Activated CD4-positive, alpha-beta T cell treated with anti-CD3 and anti-CD28 coated beads, Interleukin-2, amount 50 U/mL, for 16 hours (primary cell): ENCODE measurements around the gene GBP1.
A peak's percentile ranks its signal among the peaks of the same experiment; 100 is the strongest.
"Not testable (repeated sequence)": the region's sequence is repeated elsewhere in the genome, so short reads cannot be mapped to it uniquely, and the experiment has no call there.

Source experiments
- DNase-seq: peaks from one replicate; pipeline ENCODE4 v3.0.0-alpha.2; 2020

GBP1 gene

DNA sequence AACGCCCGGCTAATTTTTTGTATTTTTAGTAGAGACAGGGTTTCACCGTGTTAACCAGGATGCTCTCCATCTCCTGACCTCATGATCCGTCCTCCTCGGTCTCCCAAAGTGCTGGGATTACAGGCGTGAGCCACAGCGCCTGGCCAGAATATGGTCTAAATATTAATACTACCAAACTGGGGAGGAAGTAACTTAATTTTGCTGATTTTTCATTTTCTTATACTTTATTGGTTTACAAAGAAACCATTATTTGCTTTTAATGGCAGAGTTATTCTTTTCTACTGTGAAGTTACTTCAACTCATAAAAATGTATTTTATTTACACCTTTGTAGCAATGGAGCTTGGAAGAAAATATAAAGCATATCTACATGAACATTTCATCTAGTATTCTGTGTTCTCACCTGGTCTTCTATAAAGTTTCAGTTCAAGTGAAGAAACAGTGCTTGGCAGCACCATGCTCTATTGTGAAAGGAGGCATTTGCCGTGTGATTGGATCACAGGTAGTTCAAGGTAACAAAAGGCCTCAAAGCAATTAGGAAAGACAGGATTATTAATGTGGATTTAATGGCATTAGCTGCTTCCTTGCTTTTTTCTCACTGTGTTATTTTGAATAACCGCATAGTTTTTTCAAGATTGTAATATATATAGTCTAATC, 13.6 kb downstream of the GBP1 start:
- no peak for DNase-seq

DNA sequence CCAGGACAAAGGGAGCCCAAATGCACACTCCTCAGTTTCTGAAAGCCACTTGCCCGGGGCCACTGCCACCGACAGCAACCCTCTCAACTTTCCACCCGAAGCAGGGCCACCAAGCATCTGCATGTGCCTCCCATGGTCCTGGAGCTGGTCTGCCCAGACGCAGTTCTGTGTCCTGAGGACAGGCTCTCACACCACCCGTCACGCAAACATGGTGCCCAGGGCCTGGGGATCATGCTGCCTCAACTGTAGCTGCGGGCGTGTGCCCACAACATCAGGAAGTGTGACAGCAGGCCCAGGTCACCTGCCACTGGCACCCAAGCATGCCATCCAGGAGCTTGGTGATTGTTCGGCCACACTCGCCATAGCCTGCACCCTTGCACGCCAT, 14.4 kb downstream of the GBP1 start:
- no peak for DNase-seq

DNA sequence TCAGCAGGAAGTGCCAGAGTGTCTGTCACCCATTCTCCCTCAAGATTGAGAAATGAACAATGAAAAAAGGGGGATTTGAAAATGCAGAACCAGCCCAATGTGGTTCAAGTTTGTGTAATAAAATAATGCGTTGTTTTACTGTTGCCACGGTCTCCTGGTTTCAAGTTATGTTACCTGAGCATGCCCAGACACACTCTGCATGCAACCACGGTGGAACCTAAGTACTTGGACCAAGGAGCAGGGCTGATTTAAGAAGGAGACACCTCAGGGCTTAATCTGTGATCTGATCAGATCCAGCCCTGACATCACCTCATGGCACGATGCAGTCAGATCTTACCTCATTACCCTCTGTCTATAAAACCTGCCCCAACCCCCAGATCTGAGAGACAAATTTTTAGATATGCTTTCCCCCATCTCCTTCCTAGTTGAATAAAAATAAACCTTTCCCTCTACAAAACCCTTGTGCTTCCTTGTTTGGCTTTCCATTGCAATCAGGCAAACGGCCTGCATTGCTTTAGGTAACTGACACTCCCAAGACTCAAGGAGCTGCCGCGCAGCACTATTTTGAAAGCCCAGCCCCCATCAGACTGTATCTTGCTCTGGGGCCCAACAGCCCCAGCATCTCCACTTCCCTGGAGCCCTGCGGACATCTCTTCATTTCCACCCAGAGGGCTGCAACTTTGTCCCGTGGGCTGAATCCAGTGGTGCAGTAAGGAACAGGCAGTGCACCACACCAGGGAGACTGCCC, 14.9 kb downstream of the GBP1 start:
- not testable (repeated sequence) for DNase-seq

DNA sequence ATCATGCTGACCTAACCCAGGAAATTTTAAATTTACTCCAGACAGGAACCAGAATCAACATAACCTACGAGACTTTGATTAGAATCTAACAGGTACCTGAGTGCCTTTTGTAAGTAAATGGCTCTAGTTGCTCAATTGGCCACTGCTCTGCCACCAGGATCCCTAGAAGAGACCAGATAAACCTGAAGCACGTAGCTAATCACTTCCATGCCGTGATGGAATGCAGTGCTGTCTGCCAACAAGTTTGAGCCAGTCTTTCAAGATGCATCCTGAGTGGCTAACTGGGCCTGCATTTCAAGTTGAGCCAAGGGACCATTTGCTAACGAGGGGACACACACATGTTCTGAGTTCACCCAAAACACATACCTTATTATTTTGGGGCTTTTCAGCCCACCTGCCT, 15.8 kb downstream of the GBP1 start:
- DNase-seq: not testable (repeated sequence)

DNA sequence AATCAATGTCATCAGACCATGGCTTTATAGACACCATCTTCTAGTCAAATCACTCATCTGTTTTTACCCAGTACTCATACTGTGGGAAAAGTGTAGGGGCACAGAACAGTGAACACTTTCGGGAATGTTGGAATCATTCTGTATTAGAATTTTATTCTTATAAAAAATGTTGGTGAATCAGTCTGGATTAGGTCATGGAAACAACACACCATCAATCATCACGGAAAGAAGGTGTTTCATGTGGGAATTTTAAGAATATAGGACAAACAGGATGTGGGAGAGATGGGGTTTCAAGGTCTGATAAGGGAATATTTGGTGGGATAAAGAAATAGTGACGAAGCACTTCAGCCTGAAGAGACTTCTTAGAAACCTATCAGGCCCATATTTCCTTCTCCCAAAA, 17.3 kb downstream of the GBP1 start:
- DNase-seq: no peak

DNA sequence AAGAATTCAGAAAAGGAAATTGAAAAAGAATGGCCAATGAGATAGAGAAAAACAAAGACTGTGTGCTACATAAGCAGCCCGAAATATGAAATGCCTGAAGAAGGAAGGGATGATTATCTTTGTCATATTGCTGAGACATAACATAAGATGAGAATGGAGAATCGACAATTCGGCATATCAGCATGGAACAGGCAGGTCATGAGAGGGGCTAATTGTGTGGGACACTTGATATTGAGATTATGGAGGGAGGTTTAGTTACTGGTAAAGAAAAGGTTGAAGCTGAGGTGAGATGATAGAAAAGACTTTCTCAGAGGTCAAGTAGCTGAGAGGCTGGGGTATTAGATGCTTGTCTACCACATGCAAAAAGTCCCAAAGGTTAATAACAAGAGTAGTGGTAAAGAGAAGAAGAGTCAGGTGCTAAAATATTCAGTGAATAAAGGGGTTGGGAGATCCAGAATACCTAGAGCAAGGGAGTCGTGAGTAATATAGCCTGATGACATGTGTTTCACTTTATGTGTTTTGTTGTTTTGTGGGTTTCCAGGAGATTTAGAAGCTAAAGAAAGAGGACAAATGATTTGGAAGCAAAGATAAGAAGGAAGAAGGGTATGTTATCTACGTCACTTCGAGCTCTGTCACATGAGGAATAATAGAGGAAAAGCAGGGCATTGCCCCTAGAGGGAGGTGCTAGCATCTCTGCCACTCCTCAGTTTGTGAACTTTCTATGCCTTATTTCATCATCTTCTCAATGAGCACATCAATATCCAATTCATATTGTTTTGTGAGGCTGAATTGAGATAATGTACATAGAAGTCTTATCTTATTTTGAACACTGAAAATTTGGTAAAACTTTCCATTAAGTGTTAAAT, 18.5 kb downstream of the GBP1 start:
- peak; percentile 72 for DNase-seq

DNA sequence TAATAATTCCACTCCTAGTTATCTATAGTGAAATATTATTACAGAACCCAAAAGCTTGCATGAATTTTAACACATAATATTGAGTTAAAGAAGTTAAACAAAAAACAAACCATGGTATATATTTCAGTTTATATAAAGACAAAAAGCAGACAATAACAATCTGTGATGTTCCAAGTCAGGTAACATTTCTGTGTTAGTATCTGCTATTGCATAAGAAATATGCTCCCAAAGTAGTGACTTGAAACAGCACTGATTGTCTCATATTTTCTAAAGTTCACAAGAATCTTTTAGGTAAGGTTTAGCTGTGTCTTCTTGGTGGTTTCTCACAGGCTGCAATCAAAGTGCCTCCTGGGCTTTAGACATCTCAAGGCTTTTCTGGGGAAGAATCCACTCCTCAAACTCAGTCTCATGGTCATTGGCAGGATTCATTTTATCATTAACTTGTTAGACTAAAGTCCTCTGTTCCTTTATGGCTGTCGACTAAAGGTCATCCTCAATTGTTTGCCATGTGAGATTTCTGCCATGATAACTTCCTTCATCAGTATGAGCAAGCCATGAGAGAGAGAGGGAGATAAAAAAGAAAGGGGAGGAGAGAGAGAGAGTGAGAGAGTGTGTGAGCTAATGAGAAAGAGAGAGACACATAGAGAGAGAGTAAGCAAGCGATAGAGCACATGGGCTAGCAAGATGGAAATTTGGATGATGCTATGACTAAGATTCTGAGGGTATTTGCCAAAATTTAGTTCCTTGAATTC, 19.9 kb downstream of the GBP1 start:
- no peak for DNase-seq

DNA sequence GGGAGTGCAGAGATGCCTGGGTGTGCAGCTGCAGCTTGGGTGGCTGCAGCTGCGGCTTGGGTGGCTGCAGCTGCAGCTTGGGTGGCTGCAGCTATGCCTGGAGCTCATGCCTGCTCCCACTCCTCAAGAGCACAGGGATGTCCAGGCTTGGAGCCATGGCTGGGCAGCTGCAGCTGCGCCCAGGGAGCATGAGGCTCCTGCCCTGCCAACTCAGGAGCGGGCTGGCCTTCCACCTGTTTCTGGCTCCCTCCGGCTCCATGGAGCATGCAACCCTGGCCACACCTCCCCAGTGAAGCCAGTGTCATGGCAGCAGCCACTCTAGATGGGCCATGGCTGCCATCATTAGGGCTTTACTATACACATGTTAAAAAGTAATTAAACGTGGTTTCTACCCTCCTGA, 21.1 kb downstream of the GBP1 start:
- DNase-seq: no peak

DNA sequence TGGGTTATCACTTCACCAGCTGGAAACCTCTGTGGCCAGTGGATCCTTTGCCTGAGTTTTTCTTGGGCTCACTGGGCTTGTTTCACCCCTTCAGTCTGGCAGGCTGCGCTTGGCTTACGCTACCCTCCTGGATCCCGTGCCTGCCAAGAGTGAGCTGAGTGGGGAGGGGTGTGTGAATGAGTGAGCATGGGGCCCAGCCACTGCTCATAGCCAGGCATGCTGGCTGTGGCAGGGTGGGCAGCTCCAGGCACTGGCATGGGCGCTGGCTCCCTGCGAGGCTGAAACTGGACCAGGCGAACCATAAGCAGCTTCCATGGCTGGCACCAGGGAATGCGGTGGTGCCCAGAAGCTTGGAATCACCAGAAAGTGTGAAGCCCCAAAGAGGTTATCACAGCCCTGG, 22.5 kb downstream of the GBP1 start:
- DNase-seq: no peak

DNA sequence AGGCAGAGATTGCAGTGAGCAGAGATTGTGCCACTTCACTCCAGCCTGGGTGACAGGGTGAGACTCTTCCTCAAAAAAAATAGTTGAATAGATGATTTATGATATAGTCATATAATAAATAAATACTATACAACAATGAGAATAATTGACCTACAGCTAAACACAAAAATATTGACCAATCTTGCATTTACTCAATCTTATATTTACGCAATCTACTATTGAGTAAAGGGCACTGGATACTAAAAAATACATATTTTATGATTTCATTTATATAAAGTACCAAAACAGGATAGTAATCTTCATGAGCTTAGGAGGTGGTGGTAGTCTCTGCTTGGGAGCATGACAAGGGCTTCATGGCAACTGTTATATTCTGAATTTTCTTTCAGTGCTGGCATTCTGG, 23.3 kb downstream of the GBP1 start:
- DNase-seq: no peak

DNA sequence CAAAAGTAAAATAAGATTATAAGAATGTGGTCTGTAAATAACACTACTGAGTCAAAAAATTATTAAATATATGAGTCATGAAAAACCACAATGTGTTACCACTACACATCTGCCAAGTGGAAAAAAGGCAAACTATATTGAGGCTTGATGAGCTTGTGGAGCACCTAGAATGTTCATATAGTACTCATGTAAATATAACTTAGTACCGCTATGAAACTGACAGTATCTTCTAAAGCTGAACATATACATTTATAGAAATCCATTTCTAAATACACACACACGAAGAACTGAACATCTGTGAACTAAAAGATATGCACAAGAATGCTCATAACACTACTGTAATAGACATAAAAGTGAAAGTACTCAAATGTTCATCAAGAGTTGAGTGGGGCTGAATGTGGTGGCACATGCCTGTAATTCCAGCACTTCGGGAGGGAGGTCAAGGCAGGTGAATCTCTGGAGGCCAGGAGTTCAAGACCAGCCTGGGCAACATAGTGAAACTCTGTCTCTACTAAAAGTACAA, 23.8 kb downstream of the GBP1 start:
- DNase-seq: peak; percentile 88

DNA sequence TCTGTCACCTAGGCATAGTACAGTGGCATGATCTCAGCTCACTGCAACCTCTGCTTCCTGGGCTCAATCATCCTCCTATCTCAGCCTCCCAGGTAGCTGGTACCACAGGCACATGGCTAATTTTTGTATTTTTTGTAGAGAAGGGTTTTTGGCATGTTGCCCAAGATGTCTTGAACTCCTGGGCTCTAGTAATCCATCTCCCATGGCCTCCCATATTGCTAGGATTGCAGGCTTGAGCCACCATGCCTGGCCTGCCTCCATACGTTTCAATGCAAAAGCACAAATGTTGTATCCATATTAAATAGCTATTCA, 24.7 kb downstream of the GBP1 start:
- DNase-seq: no peak

DNA sequence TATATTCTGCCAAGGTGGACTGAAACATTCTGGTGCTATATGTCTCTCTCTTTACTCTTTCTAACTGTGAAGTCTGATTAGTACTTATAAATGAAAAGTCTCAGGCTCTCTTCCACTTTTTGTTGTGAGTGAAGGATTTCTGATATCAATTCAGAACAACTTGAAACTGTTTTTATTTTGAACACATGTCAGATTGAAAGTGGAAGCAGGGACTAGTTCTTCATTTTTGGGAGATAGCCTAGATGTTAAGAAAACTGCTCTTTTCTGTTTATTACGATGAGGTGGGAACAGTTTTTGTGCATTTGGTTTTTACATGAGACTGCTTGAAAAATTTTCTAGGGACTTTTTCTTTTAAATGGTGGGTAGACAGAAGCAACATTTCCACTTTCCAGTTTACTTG, 27.8 kb downstream of the GBP1 start:
- no peak for DNase-seq

DNA sequence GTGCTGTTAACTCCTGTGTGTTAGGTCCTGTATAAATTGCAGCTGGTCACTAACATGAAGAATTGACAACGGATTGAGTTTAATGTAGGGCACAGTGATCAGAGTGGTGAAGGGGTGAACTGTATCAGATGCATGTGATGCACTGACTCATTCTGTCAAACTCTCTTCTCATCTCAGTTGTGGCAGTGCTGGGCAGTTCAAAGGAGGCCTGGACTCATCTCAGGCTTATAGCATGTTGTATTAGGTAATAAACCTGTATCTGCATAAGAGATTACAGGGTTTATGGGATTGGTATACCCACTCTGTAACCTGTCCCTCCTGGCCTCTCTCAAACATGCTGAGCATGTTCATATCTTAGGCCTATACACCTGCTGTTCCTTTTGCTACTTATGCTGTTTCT, 29.9 kb downstream of the GBP1 start:
- no peak for DNase-seq

DNA sequence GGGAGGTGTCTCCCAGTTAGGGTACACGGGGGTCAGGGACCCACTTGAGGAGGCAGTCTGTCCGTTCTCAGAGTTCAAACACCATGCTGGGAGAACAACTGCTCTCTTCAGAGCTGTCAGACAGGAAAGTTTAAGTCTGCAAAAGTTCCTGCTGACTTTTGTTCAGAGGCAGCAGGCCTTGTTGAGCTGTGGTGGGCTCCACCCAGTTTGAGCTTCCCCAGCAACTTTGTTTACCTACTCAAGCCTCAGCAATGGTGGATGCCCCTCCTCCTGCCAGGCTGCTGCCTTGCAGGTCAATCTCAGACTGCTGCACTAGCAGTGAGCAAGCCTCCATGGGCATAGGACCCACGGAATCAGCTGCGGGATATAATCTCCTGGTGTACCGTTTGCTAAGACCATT, 31.0 kb downstream of the GBP1 start:
- not testable (repeated sequence) for DNase-seq

DNA sequence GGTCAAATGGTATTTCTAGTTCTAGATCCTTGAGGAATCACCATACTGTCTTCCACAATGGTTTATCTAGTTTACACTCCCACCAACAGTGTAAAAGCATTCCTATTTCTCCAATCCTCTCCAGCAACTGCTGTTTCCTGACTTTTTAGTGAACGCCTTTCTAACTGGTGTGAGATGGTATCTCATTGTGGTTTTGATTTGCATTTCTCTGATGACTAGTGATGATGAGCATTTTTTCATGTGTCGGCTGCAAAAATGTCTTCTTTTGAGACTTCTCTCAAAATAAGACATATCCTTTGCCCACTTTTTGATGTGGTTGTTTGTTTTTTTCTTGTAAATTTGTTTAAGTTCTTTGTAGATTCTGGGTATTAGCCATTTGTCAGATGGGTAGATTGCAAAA, 36.0 kb downstream of the GBP1 start:
- DNase-seq: not testable (repeated sequence)

DNA sequence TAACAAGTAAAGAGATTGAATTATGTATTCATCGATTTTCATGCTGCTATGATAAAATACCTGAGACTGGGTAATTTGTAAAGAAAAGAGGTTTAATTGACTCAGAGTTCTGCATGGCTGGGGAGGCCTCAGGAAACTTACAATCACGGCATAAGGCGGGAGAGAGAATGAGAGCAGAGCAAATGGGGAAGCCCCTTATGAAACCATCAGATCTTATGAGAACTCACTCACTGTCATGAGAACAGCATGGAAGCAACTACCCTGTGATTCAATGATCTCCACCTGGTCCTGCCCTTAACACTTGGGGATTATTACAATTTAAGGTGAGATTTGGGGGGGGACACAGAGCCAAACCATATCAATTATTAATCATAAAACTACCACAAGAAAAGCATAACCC, 39.1 kb downstream of the GBP1 start:
- no peak for DNase-seq

DNA sequence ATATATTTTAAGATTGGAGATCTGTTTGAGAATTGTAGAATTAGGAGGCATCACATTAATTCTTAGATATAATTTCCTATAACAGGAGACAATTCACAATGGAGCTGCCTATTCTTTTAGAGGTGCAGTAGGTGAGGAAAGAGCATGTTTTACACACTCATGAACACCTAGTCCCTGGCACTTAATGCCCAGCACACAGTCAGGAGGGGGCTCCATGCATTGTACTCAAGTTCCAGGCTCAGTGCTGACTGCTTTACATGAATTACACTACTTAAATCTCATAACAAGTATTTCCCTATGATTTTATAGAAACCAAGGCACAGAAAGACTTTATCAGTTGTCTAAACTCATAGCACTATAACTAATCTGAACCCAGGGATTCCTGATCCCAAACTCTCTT, 42.0 kb downstream of the GBP1 start:
- no peak for DNase-seq

DNA sequence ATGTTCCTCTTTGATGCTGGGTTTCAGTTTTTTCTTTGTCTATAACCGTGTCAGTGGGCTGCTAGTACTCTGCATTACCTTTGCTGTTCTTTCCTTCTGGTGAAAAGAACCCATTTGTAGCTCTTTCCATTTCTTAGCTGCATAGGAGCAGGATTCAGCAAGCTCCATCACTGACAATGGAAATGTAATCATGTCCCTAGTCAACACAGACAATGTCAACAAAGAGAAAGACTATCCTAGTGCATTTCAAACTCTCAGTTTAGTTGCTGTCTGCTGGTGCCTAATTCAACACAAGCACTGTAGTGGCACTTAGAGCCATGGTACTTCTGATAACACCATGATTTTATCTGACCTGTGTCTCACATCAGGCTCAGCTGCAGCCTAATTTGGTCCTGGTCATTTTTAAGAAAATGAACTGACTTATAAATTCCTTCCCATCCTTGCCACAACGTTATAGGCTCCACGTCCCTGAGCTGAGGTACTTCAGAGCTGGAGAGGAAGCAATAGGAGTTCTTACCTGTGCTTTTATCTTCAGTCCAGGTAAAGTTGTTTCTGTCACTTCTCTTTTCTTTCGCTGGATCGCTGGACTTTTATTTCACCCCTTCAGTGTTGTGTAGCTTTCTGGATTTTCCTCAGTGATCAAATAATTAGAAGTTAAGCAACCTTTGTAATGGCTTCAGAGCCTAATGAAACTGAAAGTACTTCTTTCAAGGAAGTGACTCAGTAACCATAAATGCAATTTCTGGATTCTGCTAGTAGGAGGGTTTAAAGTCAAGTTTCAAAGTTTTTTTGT, 42.6 kb downstream of the GBP1 start, which contains the start of gene GBP3:
TSS of gene GBP3 (minus strand) at position 700 of the 793 bp plus-strand sequence. CDS start 2,145 bp downstream, outside the sequence.
- peak; percentile 65 for DNase-seq

DNA sequence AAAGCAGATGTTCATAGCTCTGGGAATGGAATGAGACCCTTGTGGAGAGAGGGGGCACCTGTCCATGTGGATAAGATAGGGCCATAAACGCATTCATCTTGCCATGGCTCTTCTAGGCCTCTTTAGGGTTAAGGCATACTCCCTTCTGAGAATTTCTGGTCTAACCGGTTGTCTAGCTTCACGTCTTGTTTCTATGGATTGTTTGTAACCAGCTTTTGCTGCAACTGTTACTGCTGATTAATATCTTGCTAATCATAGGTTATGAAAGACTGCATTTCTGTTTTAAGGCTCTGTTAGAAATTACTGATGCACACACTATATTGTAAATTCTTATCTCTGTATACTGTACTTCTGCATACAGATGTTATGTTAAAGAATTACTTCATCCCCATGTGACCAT, 46.7 kb downstream of the GBP1 start:
- not testable (repeated sequence) for DNase-seq

DNA sequence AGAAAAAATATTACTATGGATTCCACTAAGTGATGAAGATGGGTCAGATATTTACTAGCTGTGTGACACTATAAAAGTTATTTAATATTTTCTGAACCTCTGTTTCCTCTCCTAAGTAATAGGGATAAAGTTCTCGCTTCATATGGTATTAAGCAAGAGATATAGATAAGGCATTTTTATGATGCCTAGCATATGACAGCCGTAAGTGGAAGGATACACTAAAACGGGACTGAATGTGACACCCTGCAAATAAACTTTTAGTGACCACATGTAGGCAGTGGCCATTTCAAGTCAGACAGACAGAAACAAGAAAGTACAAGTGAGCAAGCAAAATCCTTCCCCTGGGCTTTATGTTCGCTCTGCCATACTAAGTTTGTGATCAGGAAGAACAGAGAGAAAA, 56.5 kb downstream of the GBP1 start:
- DNase-seq: no peak
